ENCODE measurements around the gene APLP2. TPM values are rescaled to one million over a fixed set of nuclear protein-coding genes. Genes with fewer than 3 reads are reported as not detected.
A peak's percentile ranks its signal among the peaks of the same experiment; 100 is the strongest.
"Not testable (repeated sequence)": the region's sequence is repeated elsewhere in the genome, so short reads cannot be mapped to it uniquely, and the experiment has no call there.

The APLP2 gene
- polyA plus RNA-seq, 1 donor, result 122 TPM

GRCh38 chr11:130168105-130168504 lies 98.4 kb downstream of the APLP2 start:
- no peak for DNase-seq (ENCODE audit: low read depth)

DNA sequence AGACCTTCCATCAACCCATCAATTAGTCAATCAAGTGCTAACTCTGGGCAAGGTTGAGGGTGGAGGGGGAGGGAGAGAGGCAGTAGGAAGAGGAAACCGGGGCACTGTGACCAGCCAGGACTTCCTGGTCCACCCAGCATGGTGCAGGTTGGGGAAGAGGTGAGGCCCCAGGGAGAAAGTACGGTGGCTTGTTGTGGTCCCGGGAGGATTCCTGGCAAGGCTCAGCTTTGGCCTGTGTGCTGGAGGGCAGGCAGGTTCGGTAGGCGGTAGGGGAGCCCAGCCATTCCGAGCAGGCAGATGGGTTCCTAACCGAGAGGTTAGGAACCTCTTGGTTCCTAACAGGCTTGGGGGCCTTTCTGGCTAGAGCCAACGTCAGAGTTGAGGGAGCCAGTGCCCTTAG lies 100.7 kb downstream of the APLP2 start:
- no peak for DNase-seq (ENCODE audit: low read depth)

GRCh38 chr11:130171534-130171933 lies 101.8 kb downstream of the APLP2 start:
- no peak for DNase-seq (ENCODE audit: low read depth)

- not testable (repeated sequence) for DNase-seq (ENCODE audit: low read depth)
Observed at GRCh38 chr11:130172001-130172400, 102.3 kb downstream of the APLP2 start.

DNA sequence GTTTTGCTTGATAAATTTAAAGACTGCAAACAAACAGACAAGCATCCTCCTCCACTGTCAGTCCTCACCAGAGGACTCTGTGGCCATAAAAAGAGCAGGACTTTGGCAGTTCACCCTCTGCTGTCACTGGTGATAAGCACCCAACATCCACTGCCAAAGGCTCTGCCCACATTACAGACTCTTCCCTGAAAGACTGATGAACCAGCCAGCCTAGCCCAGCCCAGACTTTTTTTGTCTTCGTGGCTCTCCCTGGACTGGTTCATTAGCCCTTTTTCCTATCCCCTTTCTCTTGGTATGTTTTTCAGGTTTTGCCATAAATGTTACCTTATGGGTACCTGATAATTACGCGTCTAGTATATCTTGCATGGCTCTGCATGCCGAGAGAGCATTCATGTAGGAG lies 104.9 kb downstream of the APLP2 start:
- DNase-seq (ENCODE audit: low read depth), result no peak

DNA sequence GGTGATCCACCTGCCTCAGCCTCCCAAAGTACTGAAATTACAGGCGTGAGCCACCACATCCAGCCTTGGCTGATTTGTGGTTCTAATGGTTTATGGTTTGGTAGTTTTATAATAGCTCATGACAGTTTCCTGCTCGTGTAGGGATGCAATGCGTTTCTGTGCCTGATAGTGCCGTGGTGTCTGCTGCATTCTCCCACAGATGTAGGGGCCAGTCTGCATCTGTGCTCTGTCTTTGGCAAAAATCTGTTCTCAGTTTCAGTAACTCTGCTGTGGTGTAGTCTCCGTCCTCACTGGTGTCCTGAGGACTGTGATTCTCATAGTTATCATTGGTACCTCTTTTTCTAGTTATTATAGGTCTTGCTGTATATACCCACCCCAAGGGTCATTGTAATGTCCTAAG lies 106.2 kb downstream of the APLP2 start:
- DNase-seq (ENCODE audit: low read depth), result no peak

GRCh38 chr11:130177782-130178181 lies 108.1 kb downstream of the APLP2 start:
- no peak for DNase-seq (ENCODE audit: low read depth)

DNA sequence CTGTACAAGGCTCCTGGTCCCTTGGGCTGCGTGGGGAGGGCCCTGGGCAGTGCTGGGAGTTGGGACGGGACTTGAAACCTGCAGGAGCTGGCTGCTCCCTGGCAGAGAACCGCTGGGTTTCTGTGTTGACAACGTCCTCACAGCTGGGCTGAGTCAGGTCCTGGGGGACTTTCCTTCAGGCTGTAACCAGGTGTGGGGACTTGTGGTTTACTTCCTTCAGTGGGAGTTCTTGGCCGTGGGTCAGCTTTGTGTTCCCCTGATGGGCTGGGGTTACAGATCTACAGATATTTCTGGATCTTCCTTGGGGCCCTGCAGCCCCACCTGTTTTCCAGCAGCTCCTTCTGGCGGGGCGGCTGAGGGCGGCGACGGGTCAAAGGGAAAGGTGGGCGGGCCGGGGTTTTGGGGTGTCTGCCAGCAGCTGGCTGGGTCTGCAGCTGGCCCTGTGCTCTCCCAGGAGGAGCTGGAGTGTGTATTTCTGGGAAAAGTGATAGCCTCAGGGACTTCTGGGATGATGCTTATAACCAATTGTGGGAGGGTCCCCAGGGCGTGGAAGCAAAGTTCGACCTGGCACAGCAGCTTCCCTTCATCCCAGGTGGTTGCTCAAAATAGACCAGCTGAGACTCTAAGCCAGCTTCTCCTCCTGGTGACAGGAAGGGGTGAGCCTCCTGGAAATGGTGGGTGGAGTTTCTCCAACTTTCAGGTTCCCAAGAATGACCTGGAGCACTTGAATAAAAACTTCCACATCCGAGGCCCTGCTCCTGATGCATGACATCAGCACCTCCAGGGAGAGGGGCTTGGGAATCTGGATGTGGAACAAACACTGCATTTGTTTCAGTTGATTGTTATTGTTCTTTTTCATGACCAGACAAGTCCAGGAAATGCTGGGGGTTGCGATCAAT lies 109.0 kb downstream of the APLP2 start:
- peak; percentile 34 for DNase-seq (ENCODE audit: low read depth)

DNA sequence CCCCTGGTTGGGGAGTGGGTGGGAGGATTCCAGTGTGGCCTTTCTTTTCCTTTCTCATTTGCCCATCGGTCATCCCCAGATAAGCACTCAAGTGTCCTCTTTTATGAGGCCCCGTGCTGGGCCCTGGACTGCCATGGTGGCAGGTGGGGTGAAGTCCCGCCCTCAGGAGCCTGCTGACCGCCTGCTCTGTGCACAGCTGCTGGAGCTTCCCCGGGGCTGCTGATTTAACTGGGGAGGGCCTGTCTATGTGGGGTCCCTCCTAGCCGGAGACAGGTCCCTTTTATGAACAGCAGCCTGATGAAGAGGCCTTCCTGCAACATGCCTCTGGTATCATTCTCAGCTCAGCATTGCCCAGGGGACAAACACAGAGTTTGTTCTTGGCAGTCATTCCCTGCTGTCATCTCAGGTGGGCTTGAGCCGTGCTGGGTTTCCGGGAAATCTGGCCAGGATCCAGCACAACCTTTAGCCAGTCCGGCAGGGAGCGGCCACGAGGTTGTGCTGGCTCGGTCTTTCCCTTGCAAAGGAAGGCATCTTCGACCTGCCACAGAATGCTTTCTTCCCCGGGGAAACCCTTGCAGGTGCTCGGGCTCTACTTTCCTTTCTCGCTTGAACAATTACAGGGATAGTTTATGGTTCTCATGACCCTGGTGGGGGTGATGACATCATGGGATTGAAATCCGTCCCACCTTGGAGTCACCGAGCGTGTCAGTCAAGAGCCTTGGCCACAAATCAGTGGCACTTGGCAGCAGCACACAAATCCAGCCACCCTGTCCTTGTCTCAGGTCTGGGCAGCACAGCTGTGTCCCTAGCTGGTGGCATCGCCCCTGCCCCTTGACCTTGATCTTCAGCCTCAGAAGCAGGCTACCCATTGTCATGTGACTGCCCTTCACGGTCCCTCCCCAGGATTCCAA lies 110.0 kb downstream of the APLP2 start:
- no peak for DNase-seq (ENCODE audit: low read depth)

- no peak for DNase-seq (ENCODE audit: low read depth)
Observed at GRCh38 chr11:130180491-130180890, 110.8 kb downstream of the APLP2 start.

DNA sequence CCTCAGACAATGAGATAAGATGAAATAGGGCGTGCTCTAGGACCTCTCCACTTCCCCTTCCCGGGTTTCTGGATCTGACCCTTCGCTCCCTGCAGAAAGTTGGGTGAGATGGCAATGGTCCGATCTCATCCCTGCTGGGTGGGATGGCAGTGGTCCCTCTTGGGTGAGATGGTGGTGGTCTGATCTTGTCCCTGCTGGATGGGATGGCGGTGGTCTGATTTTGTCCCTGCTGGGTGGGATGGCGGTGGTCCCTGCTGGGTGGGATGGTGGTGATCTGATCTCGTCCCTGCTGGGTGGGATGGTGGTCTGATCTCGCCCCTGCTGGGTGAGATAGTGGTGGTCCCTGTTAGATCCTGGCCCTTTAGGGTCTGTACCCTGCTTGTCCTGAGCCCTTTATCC lies 111.2 kb downstream of the APLP2 start:
- DNase-seq (ENCODE audit: low read depth), result no peak

DNA sequence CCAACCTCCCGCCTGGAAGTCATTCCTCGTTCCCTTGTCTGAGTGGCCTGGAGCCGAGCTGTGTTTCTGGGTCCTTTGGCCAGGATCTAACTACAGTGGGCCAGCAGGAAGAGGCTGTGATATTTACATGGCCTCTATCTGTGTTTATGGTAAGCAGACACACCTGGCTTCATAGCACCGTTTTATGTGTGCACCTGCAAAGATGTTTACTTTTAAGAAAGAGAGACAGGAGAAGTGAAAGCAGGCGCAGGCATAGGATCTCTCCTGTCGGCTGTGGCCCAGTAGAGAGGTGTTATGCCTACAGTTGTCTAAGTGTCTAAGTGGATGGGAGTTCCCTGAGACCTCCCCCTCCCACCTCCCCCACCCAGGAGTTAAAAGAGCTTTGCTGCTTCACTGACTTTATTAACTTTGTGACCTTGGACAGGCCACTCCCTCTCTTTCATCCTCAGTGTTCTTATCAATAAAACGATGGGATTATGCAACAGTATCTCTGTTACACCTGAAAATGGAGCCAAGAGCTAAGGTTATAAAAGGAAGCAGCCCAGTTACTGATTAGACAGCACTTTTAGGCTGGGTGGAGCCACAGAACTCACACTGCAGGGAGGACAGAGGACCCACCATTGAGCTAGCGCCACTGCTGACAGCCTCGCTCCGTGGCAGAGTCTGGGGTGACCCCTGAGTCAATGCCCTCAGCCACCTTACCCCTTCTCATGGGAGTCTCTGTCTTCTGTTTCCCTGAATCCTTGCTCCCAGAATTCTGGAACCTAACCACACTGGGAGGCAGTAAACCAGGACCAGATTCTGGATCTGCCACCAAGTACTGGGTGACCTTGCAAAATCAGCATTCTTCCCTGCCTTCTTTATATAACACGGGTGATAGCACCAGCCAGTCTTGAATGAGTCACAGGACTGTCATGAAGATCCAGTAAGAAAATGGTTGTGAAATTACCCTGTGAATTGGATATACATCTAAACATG lies 111.9 kb downstream of the APLP2 start:
- DNase-seq (ENCODE audit: low read depth), result no peak

DNA sequence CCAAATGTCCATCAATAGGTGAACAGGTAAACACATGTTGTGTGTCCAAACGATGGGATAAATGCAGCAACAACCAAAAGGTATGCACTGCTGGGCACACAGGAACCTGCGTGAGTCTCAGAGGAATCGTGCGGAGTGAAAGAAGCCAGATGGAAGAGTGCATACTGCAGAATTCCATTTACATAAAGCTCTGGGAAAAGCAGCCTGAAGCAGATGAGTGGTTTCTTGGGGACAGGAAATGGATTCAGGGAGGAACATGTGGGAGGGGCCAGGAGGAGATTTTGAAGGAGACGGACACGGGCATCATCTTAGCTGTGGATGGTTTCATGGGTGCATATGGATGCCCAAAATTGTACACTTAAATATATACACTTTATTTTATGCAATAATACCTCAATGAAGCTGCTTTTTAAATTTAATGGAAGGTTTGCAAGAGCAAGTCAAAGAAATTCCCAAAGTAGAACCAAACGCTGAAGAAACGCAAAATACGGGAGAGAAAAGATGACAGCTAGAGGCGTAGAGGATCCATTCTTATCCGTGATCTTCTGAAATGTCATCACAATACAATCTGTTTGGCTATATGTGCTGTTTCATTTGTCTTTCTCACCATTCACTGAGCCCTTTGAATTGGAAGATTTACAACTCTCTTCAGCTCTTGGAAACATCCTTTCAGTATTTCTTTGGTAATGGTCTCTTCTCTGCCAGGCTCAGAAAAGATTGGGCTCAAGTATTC lies 114.3 kb downstream of the APLP2 start:
- no peak for DNase-seq (ENCODE audit: low read depth)

- DNase-seq (ENCODE audit: low read depth), result no peak
Observed at GRCh38 chr11:130187096-130187495, 117.4 kb downstream of the APLP2 start.

GRCh38 chr11:130188047-130188446 lies 118.4 kb downstream of the APLP2 start:
- DNase-seq (ENCODE audit: low read depth), result no peak

DNA sequence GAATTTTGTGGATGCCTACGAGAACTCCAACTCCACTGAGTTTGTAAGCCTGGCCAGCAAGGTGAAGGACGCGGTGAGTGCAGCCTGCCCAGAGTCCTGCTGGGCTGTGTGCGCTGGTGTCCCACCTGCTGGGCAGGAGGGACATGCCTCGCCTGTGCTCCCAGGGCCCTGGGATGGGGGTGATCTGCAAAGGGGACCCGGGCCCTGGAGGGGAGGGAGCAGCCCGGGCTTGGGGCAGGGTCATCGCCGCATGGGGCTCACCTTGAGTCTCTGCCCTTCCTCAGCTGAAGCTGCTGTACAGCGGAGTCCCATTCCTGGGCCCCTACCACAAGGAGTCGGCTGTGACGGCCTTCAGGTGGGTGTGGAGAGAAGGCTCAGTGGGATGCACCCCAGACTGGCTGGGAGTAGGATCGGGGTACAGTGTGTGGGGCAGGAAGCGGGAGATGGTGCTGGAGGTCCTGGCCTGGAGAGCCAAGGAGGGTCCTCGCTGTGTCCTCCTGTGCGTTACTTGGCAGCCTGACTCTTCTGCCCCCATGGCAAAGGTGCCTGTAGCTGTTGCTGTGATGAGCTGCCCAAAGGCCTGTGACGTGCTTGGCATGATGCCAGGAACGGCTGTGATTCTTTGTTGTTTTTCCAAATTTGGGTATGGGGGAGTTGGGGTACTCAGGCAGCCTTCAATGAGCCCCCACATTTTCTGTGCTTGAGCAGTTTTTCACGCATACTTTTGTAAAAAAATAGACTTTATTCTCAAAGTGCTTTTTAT lies 119.1 kb downstream of the APLP2 start:
- no peak for DNase-seq (ENCODE audit: low read depth)

- no peak for DNase-seq (ENCODE audit: low read depth)
Observed at GRCh38 chr11:130189492-130190210, 120.0 kb downstream of the APLP2 start.

DNA sequence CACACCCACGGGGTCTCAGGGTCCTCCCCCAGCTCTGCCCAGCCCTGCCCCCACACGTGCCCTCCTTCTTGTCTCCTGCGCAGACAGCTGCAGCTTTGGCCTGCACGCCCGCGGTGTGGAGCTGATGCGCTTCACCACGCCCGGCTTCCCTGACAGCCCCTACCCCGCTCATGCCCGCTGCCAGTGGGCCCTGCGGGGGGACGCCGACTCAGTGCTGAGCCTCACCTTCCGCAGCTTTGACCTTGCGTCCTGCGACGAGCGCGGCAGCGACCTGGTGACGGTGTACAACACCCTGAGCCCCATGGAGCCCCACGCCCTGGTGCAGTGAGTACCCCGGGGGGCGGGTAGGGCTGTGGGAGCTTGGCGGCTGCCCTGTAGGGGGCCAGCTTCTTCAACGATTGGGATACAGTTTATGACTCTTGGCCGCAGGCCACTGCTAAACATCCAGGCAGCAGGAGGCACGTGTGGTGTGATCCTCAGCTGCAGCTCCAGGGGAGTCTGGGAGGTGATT lies 120.7 kb downstream of the APLP2 start:
- DNase-seq (ENCODE audit: low read depth), result no peak

DNA sequence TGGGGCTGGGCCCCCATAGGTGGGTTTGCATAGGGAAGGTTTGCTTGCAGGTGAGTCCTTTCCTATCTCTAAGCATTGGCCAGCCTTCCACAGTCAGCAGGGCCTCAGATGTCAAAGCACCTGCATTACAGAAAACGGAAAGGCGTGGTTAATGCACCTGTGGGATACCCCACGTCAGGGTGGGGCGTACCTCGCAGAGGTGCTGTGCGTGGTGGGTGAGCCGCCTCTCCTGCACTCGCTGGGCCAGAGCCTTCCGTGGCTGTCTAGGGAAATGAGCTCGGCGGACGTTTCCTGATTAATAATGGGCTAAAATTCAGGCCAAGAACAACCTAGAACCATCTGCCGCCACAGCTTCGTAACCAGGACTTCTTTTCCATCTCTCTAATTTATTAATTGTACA lies 122.2 kb downstream of the APLP2 start:
- DNase-seq (ENCODE audit: low read depth), result no peak

Measured in forelimb muscle (tissue), 1 donor.